ENCODE data around the gene ISCA2.

The ISCA2 gene

DNA sequence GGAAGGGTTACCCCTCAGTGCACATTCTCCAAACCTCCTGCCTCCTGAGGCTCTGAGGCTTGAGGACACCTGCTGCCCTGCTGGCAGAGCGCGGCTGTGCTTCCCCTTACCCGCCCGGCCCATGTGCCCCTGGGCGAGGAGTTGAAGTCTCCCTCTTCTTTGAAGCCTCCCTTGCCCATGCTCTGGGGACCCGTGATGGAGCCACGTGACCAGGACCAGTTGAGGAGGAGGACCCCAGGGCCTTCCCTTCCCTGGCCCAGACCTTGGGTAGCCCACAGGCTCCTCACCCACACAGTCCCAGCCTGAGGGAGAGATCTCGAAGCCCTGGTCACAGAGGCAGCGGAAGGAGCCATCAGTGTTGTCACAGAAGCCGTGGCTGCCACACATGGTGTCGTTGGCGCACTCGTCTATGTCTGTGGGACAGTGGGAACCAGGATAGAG lies 12.9 kb downstream of the ISCA2 start:
- Histone ChIP-seq H4K5ac (ENCODE audit: low read length) (no peak overlapping the region), H3K79me1 (ENCODE audit: low read length) (no peaks in the 10 kb centered on the region), H3K4ac (ENCODE audit: low read depth, low read length) (no peak overlapping the region), H2AK5ac (ENCODE audit: low read length) (no peak overlapping the region), H3K56ac (ENCODE audit: low read length) (no peak overlapping the region), H3K4me1 (ENCODE audit: control insufficient read depth, low read depth, low read length) (no peaks in the 10 kb centered on the region), H3K9ac (ENCODE audit: low read length) (no peak overlapping the region), H2BK120ac (ENCODE audit: low read depth, low read length) (no peak overlapping the region), H3K27ac (ENCODE audit: low read depth, low read length) (no peak overlapping the region), H2BK5ac (ENCODE audit: low read length) (no peak overlapping the region), H2BK15ac (replicated peaks; ENCODE audit: low read depth) (no peak overlapping the region), H3K4me2 (ENCODE audit: low read length) (no peak overlapping the region), H3K79me2 (ENCODE audit: control insufficient read depth, insufficient read depth, low read length) (no peaks in the 10 kb centered on the region), H3K27me3 (ENCODE audit: insufficient read depth, low read length, poor library complexity) (no peaks in the 10 kb centered on the region), H3K23ac (ENCODE audit: low read length) (no peak overlapping the region), H4K8ac (ENCODE audit: low read depth, low read length) (no peak overlapping the region), H3K18ac (ENCODE audit: low read length) (no peak overlapping the region), H3K36me3 (ENCODE audit: control insufficient read depth, insufficient read depth, low read length) (no peaks in the 10 kb centered on the region), H3K4me3 (ENCODE audit: low read length) (no peak overlapping the region)
- WGBS (ENCODE audit: extremely low coverage, insufficient coverage, low lambda C conversion rate), result no CpG with 5 or more reads among the region's 13 CpGs
- no peak for DNase-seq

DNA sequence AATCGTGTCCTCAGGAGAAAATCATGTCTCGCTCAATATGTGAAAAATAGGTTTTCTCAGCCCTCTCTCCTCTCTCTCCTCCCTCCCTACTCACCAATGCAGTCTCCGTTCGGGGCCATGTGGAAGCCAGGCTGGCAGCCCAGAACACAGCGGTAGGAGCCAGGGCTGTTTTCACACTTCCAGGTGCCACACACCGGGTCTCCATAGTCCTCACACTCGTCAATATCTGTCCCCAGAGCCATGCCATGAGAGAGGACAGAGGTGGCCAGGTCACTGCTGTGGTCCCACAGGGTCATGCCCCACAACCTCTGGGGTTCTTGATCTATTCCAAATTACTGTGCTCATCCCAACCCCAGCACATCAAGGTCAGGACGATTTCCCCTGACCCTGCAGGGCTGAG lies 13.5 kb downstream of the ISCA2 start:
- Histone ChIP-seq H4K5ac (ENCODE audit: low read length) (no peak overlapping the region), H2BK120ac (ENCODE audit: low read depth, low read length) (no peak overlapping the region), H4K8ac (ENCODE audit: low read depth, low read length) (no peak overlapping the region), H3K4ac (ENCODE audit: low read depth, low read length) (no peak overlapping the region), H3K27me3 (ENCODE audit: insufficient read depth, low read length, poor library complexity) (no peaks in the 10 kb centered on the region), H3K4me2 (ENCODE audit: low read length) (no peak overlapping the region), H2BK15ac (replicated peaks; ENCODE audit: low read depth) (no peak overlapping the region), H2BK5ac (ENCODE audit: low read length) (no peak overlapping the region), H3K23ac (ENCODE audit: low read length) (no peak overlapping the region), H2AK5ac (ENCODE audit: low read length) (no peak overlapping the region), H3K18ac (ENCODE audit: low read length) (no peak overlapping the region), H3K79me1 (ENCODE audit: low read length) (no peaks in the 10 kb centered on the region), H3K9ac (ENCODE audit: low read length) (no peak overlapping the region), H3K56ac (ENCODE audit: low read length) (no peak overlapping the region), H3K27ac (ENCODE audit: low read depth, low read length) (no peak overlapping the region), H3K4me1 (ENCODE audit: control insufficient read depth, low read depth, low read length) (no peaks in the 10 kb centered on the region), H3K36me3 (ENCODE audit: control insufficient read depth, insufficient read depth, low read length) (no peaks in the 10 kb centered on the region), H3K79me2 (ENCODE audit: control insufficient read depth, insufficient read depth, low read length) (no peaks in the 10 kb centered on the region), H3K4me3 (ENCODE audit: low read length) (no peak overlapping the region)
- no peak for DNase-seq
- no CpG with 5 or more reads among the region's 8 CpGs for WGBS (ENCODE audit: extremely low coverage, insufficient coverage, low lambda C conversion rate)

DNA sequence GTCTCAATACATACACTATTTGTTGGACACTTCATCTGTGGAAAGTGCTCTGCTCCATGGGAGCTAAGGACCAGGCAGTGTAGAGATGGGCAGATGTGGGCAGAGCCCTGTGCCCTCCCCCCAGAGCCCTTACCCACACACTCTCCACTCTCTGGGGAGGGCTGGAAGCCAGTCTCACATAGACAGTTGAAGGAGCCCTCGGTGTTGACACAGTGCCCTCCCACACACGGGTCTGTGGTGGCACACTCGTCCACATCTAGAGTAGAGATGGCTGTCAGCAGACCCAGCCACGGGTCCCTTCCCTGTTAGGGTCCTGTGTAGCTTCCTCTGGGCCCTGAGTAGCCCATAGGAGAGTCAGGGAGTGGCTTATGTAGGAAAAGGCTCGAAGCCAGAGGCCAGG lies 14.3 kb downstream of the ISCA2 start:
- Histone ChIP-seq H3K79me1 (ENCODE audit: low read length) (no peaks in the 10 kb centered on the region), H2BK15ac (replicated peaks; ENCODE audit: low read depth) (no peak overlapping the region), H3K56ac (ENCODE audit: low read length) (no peak overlapping the region), H2BK5ac (ENCODE audit: low read length) (no peak overlapping the region), H3K4me2 (ENCODE audit: low read length) (no peak overlapping the region), H3K23ac (ENCODE audit: low read length) (no peak overlapping the region), H3K4me1 (ENCODE audit: control insufficient read depth, low read depth, low read length) (no peaks in the 10 kb centered on the region), H3K79me2 (ENCODE audit: control insufficient read depth, insufficient read depth, low read length) (no peaks in the 10 kb centered on the region), H4K8ac (ENCODE audit: low read depth, low read length) (no peak overlapping the region), H3K36me3 (ENCODE audit: control insufficient read depth, insufficient read depth, low read length) (no peaks in the 10 kb centered on the region), H4K5ac (ENCODE audit: low read length) (no peak overlapping the region), H3K18ac (ENCODE audit: low read length) (no peak overlapping the region), H3K4ac (ENCODE audit: low read depth, low read length) (no peak overlapping the region), H2AK5ac (ENCODE audit: low read length) (no peak overlapping the region), H3K4me3 (ENCODE audit: low read length) (no peak overlapping the region), H2BK120ac (ENCODE audit: low read depth, low read length) (no peak overlapping the region), H3K27me3 (ENCODE audit: insufficient read depth, low read length, poor library complexity) (no peaks in the 10 kb centered on the region), H3K27ac (ENCODE audit: low read depth, low read length) (no peak overlapping the region), H3K9ac (ENCODE audit: low read length) (no peak overlapping the region)
- no CpG with 5 or more reads among the region's 5 CpGs for WGBS (ENCODE audit: extremely low coverage, insufficient coverage, low lambda C conversion rate)
- no peak for DNase-seq

DNA sequence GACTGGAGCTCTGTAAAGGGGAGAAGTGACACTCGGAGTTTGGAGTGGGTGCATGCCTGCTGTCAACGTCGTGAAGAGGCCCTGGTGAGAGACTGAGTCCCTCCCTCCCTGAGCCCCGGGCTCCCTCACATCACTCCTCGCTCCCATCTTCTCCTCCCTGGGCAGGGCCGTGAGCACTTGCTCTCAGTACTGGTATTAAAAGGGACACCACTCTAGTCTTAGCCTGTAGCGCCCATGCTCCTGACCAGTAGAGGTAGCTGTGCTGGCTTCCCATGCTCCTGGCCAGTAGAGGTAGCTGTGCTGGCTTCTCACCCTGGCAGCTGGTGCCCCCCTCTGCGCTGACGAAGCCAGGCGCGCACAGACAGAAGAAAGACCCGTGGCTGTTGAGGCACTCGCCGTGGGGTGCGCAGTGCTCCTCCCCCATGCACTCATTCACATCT lies 14.7 kb downstream of the ISCA2 start:
- Histone ChIP-seq H3K4ac (ENCODE audit: low read depth, low read length) (no peak overlapping the region), H3K36me3 (ENCODE audit: control insufficient read depth, insufficient read depth, low read length) (no peaks in the 10 kb centered on the region), H3K79me2 (ENCODE audit: control insufficient read depth, insufficient read depth, low read length) (no peaks in the 10 kb centered on the region), H2AK5ac (ENCODE audit: low read length) (no peak overlapping the region), H3K27ac (ENCODE audit: low read depth, low read length) (no peak overlapping the region), H3K56ac (ENCODE audit: low read length) (no peak overlapping the region), H3K4me2 (ENCODE audit: low read length) (no peak overlapping the region), H2BK15ac (replicated peaks; ENCODE audit: low read depth) (no peak overlapping the region), H3K79me1 (ENCODE audit: low read length) (no peaks in the 10 kb centered on the region), H3K9ac (ENCODE audit: low read length) (no peak overlapping the region), H3K4me1 (ENCODE audit: control insufficient read depth, low read depth, low read length) (no peaks in the 10 kb centered on the region), H3K27me3 (ENCODE audit: insufficient read depth, low read length, poor library complexity) (no peaks in the 10 kb centered on the region), H2BK120ac (ENCODE audit: low read depth, low read length) (no peak overlapping the region), H3K4me3 (ENCODE audit: low read length) (no peak overlapping the region), H3K18ac (ENCODE audit: low read length) (no peak overlapping the region), H4K5ac (ENCODE audit: low read length) (no peak overlapping the region), H3K23ac (ENCODE audit: low read length) (no peak overlapping the region), H2BK5ac (ENCODE audit: low read length) (no peak overlapping the region), H4K8ac (ENCODE audit: low read depth, low read length) (no peak overlapping the region)
- peak; percentile 91 for DNase-seq
- no CpG with 5 or more reads among the region's 15 CpGs for WGBS (ENCODE audit: extremely low coverage, insufficient coverage, low lambda C conversion rate)

DNA sequence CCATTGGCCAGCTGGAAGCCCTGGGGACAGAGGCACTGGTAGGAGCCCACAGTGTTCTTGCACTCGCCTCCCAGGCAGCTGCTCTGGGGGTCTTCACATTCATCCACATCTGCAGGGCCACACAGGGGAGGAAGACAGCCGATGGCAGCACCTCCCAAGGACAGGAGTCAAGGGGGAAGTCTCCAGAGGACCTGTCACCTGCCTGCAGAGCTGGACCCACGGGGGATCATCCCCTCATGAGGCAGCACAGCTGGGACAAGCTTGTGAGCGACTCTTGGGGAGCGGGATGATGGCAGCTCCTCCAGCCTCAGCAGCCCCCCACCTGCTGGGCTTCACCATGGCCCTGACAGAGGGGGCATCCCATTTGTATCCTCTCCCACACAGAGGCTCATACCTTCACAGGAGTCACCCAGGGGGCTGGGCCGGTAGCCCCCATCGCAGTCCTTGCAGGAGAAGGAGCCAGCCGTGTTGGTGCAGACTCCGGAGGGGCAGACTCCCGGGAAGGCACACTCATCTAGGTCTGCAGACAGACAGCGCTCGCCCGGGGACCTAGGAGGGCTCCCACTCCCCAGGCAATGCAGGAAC lies 15.4 kb downstream of the ISCA2 start:
- Histone ChIP-seq H2BK120ac (ENCODE audit: low read depth, low read length) (no peak overlapping the region), H2BK5ac (ENCODE audit: low read length) (no peak overlapping the region), H3K4me1 (ENCODE audit: control insufficient read depth, low read depth, low read length) (no peaks in the 10 kb centered on the region), H3K23ac (ENCODE audit: low read length) (no peak overlapping the region), H3K79me2 (ENCODE audit: control insufficient read depth, insufficient read depth, low read length) (no peaks in the 10 kb centered on the region), H3K27ac (ENCODE audit: low read depth, low read length) (no peak overlapping the region), H3K4me3 (ENCODE audit: low read length) (no peak overlapping the region), H3K18ac (ENCODE audit: low read length) (no peak overlapping the region), H3K9ac (ENCODE audit: low read length) (no peak overlapping the region), H2AK5ac (ENCODE audit: low read length) (no peak overlapping the region), H3K4me2 (ENCODE audit: low read length) (no peak overlapping the region), H3K56ac (ENCODE audit: low read length) (no peak overlapping the region), H3K4ac (ENCODE audit: low read depth, low read length) (no peak overlapping the region), H3K36me3 (ENCODE audit: control insufficient read depth, insufficient read depth, low read length) (no peaks in the 10 kb centered on the region), H2BK15ac (replicated peaks; ENCODE audit: low read depth) (no peak overlapping the region), H4K8ac (ENCODE audit: low read depth, low read length) (no peak overlapping the region), H3K27me3 (ENCODE audit: insufficient read depth, low read length, poor library complexity) (no peaks in the 10 kb centered on the region), H4K5ac (ENCODE audit: low read length) (no peak overlapping the region), H3K79me1 (ENCODE audit: low read length) (no peaks in the 10 kb centered on the region)
- no CpG with 5 or more reads among the region's 13 CpGs for WGBS (ENCODE audit: extremely low coverage, insufficient coverage, low lambda C conversion rate)
- DNase-seq, result no peak

DNA sequence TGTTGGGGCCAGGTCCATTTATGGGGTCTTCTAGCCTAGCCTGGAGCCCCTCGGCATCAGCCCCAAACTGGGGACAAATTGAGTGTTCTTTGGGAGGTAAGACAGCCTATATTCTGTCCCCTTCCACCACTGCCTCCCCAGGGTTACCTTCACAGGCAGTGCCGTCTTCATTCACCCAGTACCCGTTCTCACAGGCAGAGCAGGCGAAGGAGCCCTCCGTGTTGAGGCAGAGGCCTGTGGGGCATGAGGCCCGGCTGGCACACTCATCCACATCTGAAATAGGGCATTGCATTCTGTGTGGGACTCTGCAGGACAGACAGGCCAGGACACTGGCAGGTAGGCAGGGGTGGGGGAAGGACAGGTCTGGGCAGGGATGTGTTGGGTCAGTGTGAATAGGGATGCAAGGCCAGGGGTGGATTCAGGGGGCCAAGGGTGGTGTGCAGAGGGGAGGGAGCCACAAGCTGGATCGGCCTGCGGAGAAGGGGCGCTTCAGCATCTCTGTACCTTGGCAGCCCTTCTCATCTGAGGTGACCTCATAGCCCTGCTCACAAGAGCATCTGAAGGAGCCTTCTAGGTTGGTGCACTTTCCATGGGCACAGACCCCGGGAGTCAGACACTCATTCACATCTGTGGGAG lies 16.1 kb downstream of the ISCA2 start:
- no CpG with 5 or more reads among the region's 10 CpGs for WGBS (ENCODE audit: extremely low coverage, insufficient coverage, low lambda C conversion rate)

More for the DNA sequence above, 16.1 kb downstream of the ISCA2 start:
- Histone ChIP-seq H3K4ac (ENCODE audit: low read depth, low read length) (no peak overlapping the region), H3K56ac (ENCODE audit: low read length) (no peak overlapping the region), H2BK120ac (ENCODE audit: low read depth, low read length) (no peak overlapping the region), H3K4me2 (ENCODE audit: low read length) (no peak overlapping the region), H3K36me3 (ENCODE audit: control insufficient read depth, insufficient read depth, low read length) (no peaks in the 10 kb centered on the region), H3K79me1 (ENCODE audit: low read length) (no peaks in the 10 kb centered on the region), H3K27me3 (ENCODE audit: insufficient read depth, low read length, poor library complexity) (no peaks in the 10 kb centered on the region), H2BK5ac (ENCODE audit: low read length) (no peak overlapping the region), H4K8ac (ENCODE audit: low read depth, low read length) (no peak overlapping the region), H3K4me1 (ENCODE audit: control insufficient read depth, low read depth, low read length) (no peaks in the 10 kb centered on the region), H2BK15ac (replicated peaks; ENCODE audit: low read depth) (no peak overlapping the region), H2AK5ac (ENCODE audit: low read length) (no peak overlapping the region), H3K4me3 (ENCODE audit: low read length) (no peak overlapping the region), H3K23ac (ENCODE audit: low read length) (peak overlapping the region; percentile 61), H3K9ac (ENCODE audit: low read length) (no peak overlapping the region), H3K27ac (ENCODE audit: low read depth, low read length) (no peak overlapping the region), H4K5ac (ENCODE audit: low read length) (no peak overlapping the region), H3K79me2 (ENCODE audit: control insufficient read depth, insufficient read depth, low read length) (no peaks in the 10 kb centered on the region), H3K18ac (ENCODE audit: low read length) (no peak overlapping the region)
- no peak for DNase-seq
